ENCODE data around the gene TMED7. TPM values are rescaled to one million over a fixed set of nuclear protein-coding genes. Genes with fewer than 3 reads are reported as not detected.

TMED7 gene
- total RNA-seq, 1 donor from 2014 or later, result 109 TPM

DNA sequence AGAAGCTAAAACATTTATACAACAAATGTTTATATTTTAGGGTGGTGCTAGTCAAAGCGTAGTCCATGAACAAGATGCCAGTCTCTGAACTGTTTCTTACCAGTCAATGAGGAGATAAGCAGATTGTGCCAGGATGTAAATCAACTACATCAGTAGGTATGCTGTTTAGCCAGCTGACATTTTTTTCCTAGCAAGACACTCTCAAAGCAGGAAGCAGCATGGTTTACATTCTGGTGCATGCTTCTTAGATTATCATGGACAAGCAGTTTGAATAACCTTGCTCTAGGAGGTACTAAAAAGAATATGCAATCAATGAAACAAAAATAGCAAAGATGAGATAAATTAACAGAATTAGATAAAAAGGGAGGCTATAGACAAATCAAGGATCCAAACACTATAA is 40.6 kb downstream of the TMED7 start:
- TF ChIP-seq, protein P1, sequence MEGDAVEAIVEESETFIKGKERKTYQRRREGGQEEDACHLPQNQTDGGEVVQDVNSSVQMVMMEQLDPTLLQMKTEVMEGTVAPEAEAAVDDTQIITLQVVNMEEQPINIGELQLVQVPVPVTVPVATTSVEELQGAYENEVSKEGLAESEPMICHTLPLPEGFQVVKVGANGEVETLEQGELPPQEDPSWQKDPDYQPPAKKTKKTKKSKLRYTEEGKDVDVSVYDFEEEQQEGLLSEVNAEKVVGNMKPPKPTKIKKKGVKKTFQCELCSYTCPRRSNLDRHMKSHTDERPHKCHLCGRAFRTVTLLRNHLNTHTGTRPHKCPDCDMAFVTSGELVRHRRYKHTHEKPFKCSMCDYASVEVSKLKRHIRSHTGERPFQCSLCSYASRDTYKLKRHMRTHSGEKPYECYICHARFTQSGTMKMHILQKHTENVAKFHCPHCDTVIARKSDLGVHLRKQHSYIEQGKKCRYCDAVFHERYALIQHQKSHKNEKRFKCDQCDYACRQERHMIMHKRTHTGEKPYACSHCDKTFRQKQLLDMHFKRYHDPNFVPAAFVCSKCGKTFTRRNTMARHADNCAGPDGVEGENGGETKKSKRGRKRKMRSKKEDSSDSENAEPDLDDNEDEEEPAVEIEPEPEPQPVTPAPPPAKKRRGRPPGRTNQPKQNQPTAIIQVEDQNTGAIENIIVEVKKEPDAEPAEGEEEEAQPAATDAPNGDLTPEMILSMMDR (IDR thresholded peaks at IDR 0.05), result no peak
- Mint-ChIP-seq H3K4me3 (ENCODE audit: unreplicated experiment) (no peak overlapping the region), H3K36me3 (ENCODE audit: unreplicated experiment) (no peaks in the 10 kb centered on the region), H3K4me1 (ENCODE audit: unreplicated experiment) (peaks cover 10% of the 10 kb centered on the region), H3K27ac (ENCODE audit: unreplicated experiment) (no peak overlapping the region), H3K9me3 (ENCODE audit: unreplicated experiment) (no peaks in the 10 kb centered on the region), H3K27me3 (ENCODE audit: unreplicated experiment) (no peaks in the 10 kb centered on the region)
- DNase-seq (ENCODE audit: extremely low spot score, unreplicated experiment), result no peak

DNA sequence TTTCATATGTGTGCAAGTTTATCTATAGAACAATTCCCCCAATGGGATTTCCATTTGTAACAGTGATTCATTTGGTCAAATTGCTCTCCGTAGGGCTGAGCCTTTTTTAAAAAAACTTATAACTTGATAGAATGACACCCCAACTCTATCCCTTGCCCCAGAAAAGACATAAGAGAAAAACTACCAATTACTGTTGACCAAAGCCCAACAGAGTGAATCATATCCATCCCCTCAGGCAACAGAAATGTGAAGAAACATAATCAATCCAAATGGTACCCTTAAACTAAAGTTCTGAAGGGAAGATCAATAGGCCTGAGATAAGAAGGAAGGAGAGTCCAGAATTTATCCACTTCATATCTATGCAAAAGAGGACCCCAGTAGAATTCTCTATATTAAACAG is 41.3 kb downstream of the TMED7 start:
- no peak overlapping the region for H3K4me3 Mint-ChIP-seq (ENCODE audit: unreplicated experiment)
- no peak overlapping the region for H3K27ac Mint-ChIP-seq (ENCODE audit: unreplicated experiment)
- no peaks in the 10 kb centered on the region for H3K36me3 Mint-ChIP-seq (ENCODE audit: unreplicated experiment)
- H3K4me1 Mint-ChIP-seq (ENCODE audit: unreplicated experiment), result peaks cover 18% of the 10 kb centered on the region
- no peaks in the 10 kb centered on the region for H3K9me3 Mint-ChIP-seq (ENCODE audit: unreplicated experiment)
- no peaks in the 10 kb centered on the region for H3K27me3 Mint-ChIP-seq (ENCODE audit: unreplicated experiment)
- DNase-seq (ENCODE audit: extremely low spot score, unreplicated experiment), result no peak
- TF ChIP-seq, protein P1 (IDR thresholded peaks at IDR 0.05), result no peak

DNA sequence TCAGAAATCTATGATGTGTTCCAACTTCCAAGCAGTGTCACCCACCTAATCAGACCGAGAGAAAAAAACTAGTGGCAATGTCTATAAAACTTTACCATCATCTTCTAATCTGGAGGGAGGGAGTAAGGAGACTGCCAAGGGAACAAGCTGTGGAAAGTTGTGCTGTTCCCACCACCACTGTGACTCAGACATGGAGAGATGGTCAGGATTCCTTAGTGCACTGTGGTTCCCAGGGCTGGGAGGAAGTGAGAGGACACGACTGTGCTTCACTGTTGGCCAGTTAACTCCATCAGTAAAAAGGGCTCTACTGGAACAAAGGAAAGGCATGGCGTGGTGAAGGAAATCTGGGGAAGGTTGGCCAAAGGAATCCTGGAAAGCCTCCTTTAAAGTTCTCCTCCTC is 42.4 kb downstream of the TMED7 start:
- H3K36me3 Mint-ChIP-seq (ENCODE audit: unreplicated experiment), result no peaks in the 10 kb centered on the region
- H3K9me3 Mint-ChIP-seq (ENCODE audit: unreplicated experiment), result no peaks in the 10 kb centered on the region
- no peak overlapping the region for H3K27ac Mint-ChIP-seq (ENCODE audit: unreplicated experiment)
- H3K27me3 Mint-ChIP-seq (ENCODE audit: unreplicated experiment), result no peaks in the 10 kb centered on the region
- peaks cover 22% of the 10 kb centered on the region for H3K4me1 Mint-ChIP-seq (ENCODE audit: unreplicated experiment)
- H3K4me3 Mint-ChIP-seq (ENCODE audit: unreplicated experiment), result no peak overlapping the region
- no peak for DNase-seq (ENCODE audit: extremely low spot score, unreplicated experiment)
- TF ChIP-seq, protein P1 (IDR thresholded peaks at IDR 0.05), result no peak

DNA sequence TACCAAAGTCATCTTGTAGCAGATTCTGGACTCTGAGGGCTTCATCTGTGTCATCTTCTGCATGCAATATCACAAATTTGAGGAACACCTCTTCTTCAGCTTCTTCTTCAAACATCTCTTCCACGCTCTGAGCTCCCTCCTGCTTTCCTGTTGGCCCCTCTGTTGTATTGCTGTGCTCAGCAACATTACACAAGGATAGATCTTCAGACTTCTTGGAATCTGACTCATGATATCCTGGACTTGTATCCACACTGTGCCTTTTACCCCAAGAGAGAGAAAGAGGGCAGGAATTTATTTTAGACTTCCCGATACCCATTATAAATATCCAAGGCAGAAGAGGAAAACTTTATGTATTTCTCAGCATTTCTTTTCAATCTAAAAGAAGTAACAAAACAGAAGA is 44.9 kb downstream of the TMED7 start:
- Mint-ChIP-seq H3K9me3 (ENCODE audit: unreplicated experiment) (no peaks in the 10 kb centered on the region), H3K27ac (ENCODE audit: unreplicated experiment) (no peak overlapping the region), H3K27me3 (ENCODE audit: unreplicated experiment) (no peaks in the 10 kb centered on the region), H3K4me1 (ENCODE audit: unreplicated experiment) (peaks cover 24% of the 10 kb centered on the region), H3K36me3 (ENCODE audit: unreplicated experiment) (peaks cover 1% of the 10 kb centered on the region), H3K4me3 (ENCODE audit: unreplicated experiment) (no peak overlapping the region)
- no peak for DNase-seq (ENCODE audit: extremely low spot score, unreplicated experiment)
- TF ChIP-seq, protein P1 (IDR thresholded peaks at IDR 0.05), result no peak

DNA sequence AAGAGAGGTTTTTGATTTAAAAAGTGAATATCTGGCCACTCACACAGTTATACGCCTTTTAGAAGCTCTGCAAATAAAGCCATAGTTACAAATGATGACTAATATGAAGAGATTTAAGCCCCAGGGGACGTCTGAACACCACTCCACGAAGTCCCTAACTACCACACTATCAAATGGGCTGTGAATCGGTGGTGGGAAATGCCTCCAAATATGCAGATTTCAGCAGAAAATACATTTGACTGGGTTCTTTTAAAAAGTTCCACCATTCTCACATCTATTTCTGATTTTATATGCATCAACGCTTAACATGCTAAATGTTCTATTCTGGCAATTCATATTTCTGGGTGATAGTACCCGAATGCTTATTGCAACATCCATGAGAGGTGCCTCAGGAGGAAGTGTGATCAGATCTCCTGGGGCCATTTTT is 46.1 kb downstream of the TMED7 start:
- Mint-ChIP-seq H3K4me1 (ENCODE audit: unreplicated experiment) (peaks cover 26% of the 10 kb centered on the region), H3K27ac (ENCODE audit: unreplicated experiment) (no peak overlapping the region), H3K36me3 (ENCODE audit: unreplicated experiment) (peaks cover 1% of the 10 kb centered on the region), H3K4me3 (ENCODE audit: unreplicated experiment) (no peak overlapping the region), H3K9me3 (ENCODE audit: unreplicated experiment) (no peaks in the 10 kb centered on the region), H3K27me3 (ENCODE audit: unreplicated experiment) (no peaks in the 10 kb centered on the region)
- TF ChIP-seq, protein P1 (IDR thresholded peaks at IDR 0.05), result no peak
- DNase-seq (ENCODE audit: extremely low spot score, unreplicated experiment), result no peak

All from osteocyte (in vitro differentiated cells).